Gastroesophageal sphincter (tissue), 3 donors: ENCODE data around the gene AATF.

Experiments used
- POLR2AphosphoS5 ChIP-seq: sonication (generic); formaldehyde crosslinking; IDR thresholded peaks from one replicate; pipeline ENCODE4 v1.6.1; 2017; ENCODE audit warnings: antibody characterized with exemption
- TF ChIP-seq, protein P1 (sequence below), 4 experiments: fragments of 200-600 bp in 2 of 4; fragments of 450-650 bp in 2 of 4; sonication (generic) in 1 of 4; IDR thresholded peaks; one replicate each; pipeline ENCODE4 v1.5.1; 2017 to 2019; ENCODE audit warnings: antibody characterized with exemption in 4 of 4, mild to moderate bottlenecking in 2 of 4, moderate library complexity in 2 of 4

DNA sequence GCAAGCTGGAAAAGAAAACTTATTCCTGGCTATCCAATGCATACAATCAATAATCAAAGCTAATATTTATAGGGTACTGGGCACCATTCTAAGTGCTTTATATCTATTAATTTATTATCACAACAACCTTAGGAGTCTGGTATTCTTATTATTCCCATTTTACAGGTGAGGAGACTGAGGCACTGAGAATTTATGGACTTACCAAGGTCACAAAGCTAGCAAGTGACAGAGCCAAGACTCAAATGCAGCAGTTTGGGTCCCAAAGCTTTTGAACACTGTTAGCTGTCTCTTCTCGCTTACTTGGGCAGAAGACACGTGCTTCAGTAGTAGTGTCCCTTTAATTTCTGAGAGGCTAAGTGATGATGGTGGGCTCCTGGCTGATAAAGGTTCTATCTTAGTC is 152.6 kb downstream of the AATF start:
- no peak for TF ChIP-seq POLR2AphosphoS5
- TF ChIP-seq, protein P1, sequence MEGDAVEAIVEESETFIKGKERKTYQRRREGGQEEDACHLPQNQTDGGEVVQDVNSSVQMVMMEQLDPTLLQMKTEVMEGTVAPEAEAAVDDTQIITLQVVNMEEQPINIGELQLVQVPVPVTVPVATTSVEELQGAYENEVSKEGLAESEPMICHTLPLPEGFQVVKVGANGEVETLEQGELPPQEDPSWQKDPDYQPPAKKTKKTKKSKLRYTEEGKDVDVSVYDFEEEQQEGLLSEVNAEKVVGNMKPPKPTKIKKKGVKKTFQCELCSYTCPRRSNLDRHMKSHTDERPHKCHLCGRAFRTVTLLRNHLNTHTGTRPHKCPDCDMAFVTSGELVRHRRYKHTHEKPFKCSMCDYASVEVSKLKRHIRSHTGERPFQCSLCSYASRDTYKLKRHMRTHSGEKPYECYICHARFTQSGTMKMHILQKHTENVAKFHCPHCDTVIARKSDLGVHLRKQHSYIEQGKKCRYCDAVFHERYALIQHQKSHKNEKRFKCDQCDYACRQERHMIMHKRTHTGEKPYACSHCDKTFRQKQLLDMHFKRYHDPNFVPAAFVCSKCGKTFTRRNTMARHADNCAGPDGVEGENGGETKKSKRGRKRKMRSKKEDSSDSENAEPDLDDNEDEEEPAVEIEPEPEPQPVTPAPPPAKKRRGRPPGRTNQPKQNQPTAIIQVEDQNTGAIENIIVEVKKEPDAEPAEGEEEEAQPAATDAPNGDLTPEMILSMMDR (IDR thresholded peaks at IDR 0.05): no peak
